T-helper 2 cell treated with Interferon-gamma antibody and Interleukin-4, amounts not matched to agents 5 μg/mL and 100 μg/mL, for 36 hours (primary cell): Measurements from ENCODE around the gene PANX1.

ENCODE experiments used
- DNase-seq: peaks from one replicate; pipeline ENCODE4 v3.0.0; 2021; ENCODE audit warnings: low spot score
- H3K27ac Mint-ChIP-seq: one replicate; pipeline ENCODE4 v1.8.0; 2021; ENCODE audit warnings: mild to moderate bottlenecking, mixed read lengths
- H3K27me3 Mint-ChIP-seq: one replicate; pipeline ENCODE4 v1.8.0; 2021; ENCODE audit warnings: low read depth, mixed read lengths
- H3K36me3 Mint-ChIP-seq: one replicate; pipeline ENCODE4 v1.8.0; 2021; ENCODE audit warnings: low read depth, mixed read lengths
- H3K4me1 Mint-ChIP-seq: one replicate; pipeline ENCODE4 v1.8.0; 2021; ENCODE audit warnings: low read depth, mixed read lengths
- H3K4me3 Mint-ChIP-seq: one replicate; pipeline ENCODE4 v1.8.0; 2022; ENCODE audit warnings: mild to moderate bottlenecking, moderate library complexity, mixed read lengths
- H3K9me3 Mint-ChIP-seq: one replicate; pipeline ENCODE4 v1.8.0; 2021; ENCODE audit warnings: mixed read lengths

The PANX1 gene

GRCh38 chr11:94196363-94196762, 67.7 kb downstream of the PANX1 start:
- no peak overlapping the region for H3K4me3 Mint-ChIP-seq
- no peaks in the 10 kb centered on the region for H3K9me3 Mint-ChIP-seq
- H3K36me3 Mint-ChIP-seq: no peaks in the 10 kb centered on the region
- no peaks in the 10 kb centered on the region for H3K4me1 Mint-ChIP-seq
- H3K27ac Mint-ChIP-seq: no peak overlapping the region
- no peaks in the 10 kb centered on the region for H3K27me3 Mint-ChIP-seq
- DNase-seq: no peak

GRCh38 chr11:94198718-94199117, 70.1 kb downstream of the PANX1 start:
- Mint-ChIP-seq H3K9me3 (no peaks in the 10 kb centered on the region), H3K36me3 (no peaks in the 10 kb centered on the region), H3K4me3 (no peak overlapping the region), H3K4me1 (no peaks in the 10 kb centered on the region), H3K27ac (no peak overlapping the region), H3K27me3 (no peaks in the 10 kb centered on the region)
- DNase-seq: no peak

- Mint-ChIP-seq H3K4me3 (no peak overlapping the region), H3K4me1 (no peaks in the 10 kb centered on the region), H3K9me3 (no peaks in the 10 kb centered on the region), H3K27ac (no peak overlapping the region), H3K36me3 (no peaks in the 10 kb centered on the region), H3K27me3 (no peaks in the 10 kb centered on the region)
- DNase-seq: no peak
These were observed 70.8 kb downstream of the PANX1 start for GRCh38 chr11:94199136-94200130.

- no peak overlapping the region for H3K27ac Mint-ChIP-seq
- H3K4me3 Mint-ChIP-seq: no peak overlapping the region
- H3K4me1 Mint-ChIP-seq: no peaks in the 10 kb centered on the region
- H3K36me3 Mint-ChIP-seq: no peaks in the 10 kb centered on the region
- DNase-seq: no peak
- no peaks in the 10 kb centered on the region for H3K27me3 Mint-ChIP-seq
- no peaks in the 10 kb centered on the region for H3K9me3 Mint-ChIP-seq
These were observed 72.4 kb downstream of the PANX1 start for GRCh38 chr11:94201004-94201465.

GRCh38 chr11:94203070-94203469, 74.4 kb downstream of the PANX1 start:
- no peak for DNase-seq
- H3K36me3 Mint-ChIP-seq: no peaks in the 10 kb centered on the region
- no peak overlapping the region for H3K4me3 Mint-ChIP-seq
- no peaks in the 10 kb centered on the region for H3K9me3 Mint-ChIP-seq
- H3K27me3 Mint-ChIP-seq: no peaks in the 10 kb centered on the region
- no peak overlapping the region for H3K27ac Mint-ChIP-seq
- H3K4me1 Mint-ChIP-seq: no peaks in the 10 kb centered on the region

GRCh38 chr11:94211261-94211830, 82.7 kb downstream of the PANX1 start:
- no peak for DNase-seq
- H3K9me3 Mint-ChIP-seq: no peaks in the 10 kb centered on the region
- H3K36me3 Mint-ChIP-seq: no peaks in the 10 kb centered on the region
- no peaks in the 10 kb centered on the region for H3K4me1 Mint-ChIP-seq
- no peak overlapping the region for H3K4me3 Mint-ChIP-seq
- H3K27ac Mint-ChIP-seq: no peak overlapping the region
- no peaks in the 10 kb centered on the region for H3K27me3 Mint-ChIP-seq

- no peak overlapping the region for H3K4me3 Mint-ChIP-seq
- no peaks in the 10 kb centered on the region for H3K27me3 Mint-ChIP-seq
- H3K36me3 Mint-ChIP-seq: no peaks in the 10 kb centered on the region
- H3K27ac Mint-ChIP-seq: no peak overlapping the region
- no peaks in the 10 kb centered on the region for H3K9me3 Mint-ChIP-seq
- H3K4me1 Mint-ChIP-seq: no peaks in the 10 kb centered on the region
- no peak for DNase-seq
These were observed 84.3 kb downstream of the PANX1 start for GRCh38 chr11:94212898-94213297.

GRCh38 chr11:94217705-94218104, 89.1 kb downstream of the PANX1 start:
- H3K27ac Mint-ChIP-seq: no peak overlapping the region
- H3K27me3 Mint-ChIP-seq: no peaks in the 10 kb centered on the region
- H3K9me3 Mint-ChIP-seq: peaks cover 15% of the 10 kb centered on the region
- no peaks in the 10 kb centered on the region for H3K4me1 Mint-ChIP-seq
- no peak for DNase-seq
- H3K4me3 Mint-ChIP-seq: no peak overlapping the region
- no peaks in the 10 kb centered on the region for H3K36me3 Mint-ChIP-seq

- Mint-ChIP-seq H3K4me1 (no peaks in the 10 kb centered on the region), H3K36me3 (no peaks in the 10 kb centered on the region), H3K27me3 (no peaks in the 10 kb centered on the region), H3K4me3 (no peak overlapping the region), H3K27ac (no peak overlapping the region), H3K9me3 (peaks cover 15% of the 10 kb centered on the region)
- DNase-seq: no peak
These were observed 89.7 kb downstream of the PANX1 start for GRCh38 chr11:94218372-94218771.

GRCh38 chr11:94219771-94220170, 91.1 kb downstream of the PANX1 start:
- Mint-ChIP-seq H3K36me3 (no peaks in the 10 kb centered on the region), H3K4me1 (no peaks in the 10 kb centered on the region), H3K27ac (no peak overlapping the region), H3K9me3 (peaks cover 15% of the 10 kb centered on the region), H3K27me3 (no peaks in the 10 kb centered on the region), H3K4me3 (no peak overlapping the region)
- no peak for DNase-seq

GRCh38 chr11:94224078-94224477, 95.4 kb downstream of the PANX1 start:
- Mint-ChIP-seq H3K27me3 (no peaks in the 10 kb centered on the region), H3K9me3 (peaks cover 11% of the 10 kb centered on the region), H3K36me3 (no peaks in the 10 kb centered on the region), H3K27ac (no peak overlapping the region), H3K4me1 (no peaks in the 10 kb centered on the region), H3K4me3 (no peak overlapping the region)
- DNase-seq: no peak
